ENCODE data around the gene RPS6KA4. TPM values are rescaled to one million over a fixed set of nuclear protein-coding genes. Genes with fewer than 3 reads are reported as not detected.

Gene RPS6KA4
- polyA plus RNA-seq, 1 of the 3 experiments (the other 2 are of a cell fraction), result 43.4 TPM

DNA sequence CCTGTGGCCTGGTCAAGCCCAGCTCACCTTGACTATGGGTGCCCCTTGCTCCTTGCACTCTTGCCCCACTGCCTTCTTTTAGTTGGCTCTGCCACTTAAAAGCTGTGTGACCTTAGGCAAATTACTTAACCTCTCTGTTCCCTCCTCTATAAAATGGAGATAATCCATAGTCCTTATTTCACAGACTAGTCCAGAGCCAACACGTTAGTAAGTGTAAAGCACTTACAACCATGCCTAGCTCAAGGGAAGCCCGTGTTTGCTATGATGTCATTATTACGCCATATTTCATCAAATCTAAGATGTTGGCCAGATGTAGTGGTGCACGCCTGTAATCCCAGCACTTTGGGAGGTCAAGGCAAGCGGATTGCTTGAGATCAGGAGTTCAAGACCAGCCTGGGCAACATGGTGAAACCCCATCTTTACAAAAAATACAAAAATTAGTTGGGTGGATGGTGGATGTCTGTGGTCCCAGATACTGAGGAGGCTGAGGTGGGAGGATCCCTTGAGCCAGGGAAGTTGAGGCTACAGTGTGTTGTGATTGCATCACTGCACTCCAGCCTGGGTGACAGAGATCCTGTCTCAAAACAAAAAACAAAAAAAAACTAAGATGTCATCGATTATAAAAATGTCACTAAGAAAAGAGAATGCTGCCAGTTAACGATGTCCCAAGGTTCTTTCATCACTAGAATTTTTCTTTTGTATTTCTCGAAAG is 21.3 kb upstream of the RPS6KA4 start:
- CTCF ChIA-PET, result interaction anchor here (0.7 to 1.4 kb wide), 3 partner anchors 15 to 34 kb away, joined by 3 read pairs; no protein-coding TSS in a partner anchor
- Histone ChIP-seq H3K9me3 (no peaks in the 10 kb centered on the region), H3K9me2 (no peaks in the 10 kb centered on the region), H4K20me1 (ENCODE audit: insufficient read depth) (no peaks in the 10 kb centered on the region), H3K4me2 (no peak overlapping the region), H3K27me3 (ENCODE audit: insufficient read depth) (no peaks in the 10 kb centered on the region), H3K36me3 (replicated peaks in 1 of 2; ENCODE audit: control insufficient read depth in 1 of 2, insufficient read depth in 2 of 2, low read length in 1 of 2) (no peaks in the 10 kb centered on the region), H3K9ac (no peak overlapping the region), H3K4me3 (ENCODE audit: low read depth in 2 of 2, low read length in 1 of 2) (no peak overlapping the region), H3K4me1 (ENCODE audit: control insufficient read depth in 1 of 2, insufficient read depth in 2 of 2, low read depth in 1 of 2, low read length in 1 of 2) (peaks cover 0 to 4% of the 10 kb centered on the region in 2 experiments; a peak in 1 of 4 replicates), H3K79me2 (ENCODE audit: insufficient read depth) (no peaks in the 10 kb centered on the region), H3K27ac (ENCODE audit: low read depth in 2 of 2, low read length in 1 of 2) (no peak overlapping the region), H2AFZ (ENCODE audit: low read depth) (no peak overlapping the region), H3F3A (replicated peaks; ENCODE audit: insufficient read depth) (peaks cover 5% of the 10 kb centered on the region)
- 58% methylated on average over 8 of the region's 8 CpGs for WGBS (ENCODE audit: low lambda C conversion rate)
- DNase-seq, result no peak
- TF ChIP-seq EP300 (IDR thresholded peaks at IDR 0.05; ENCODE audit: borderline replicate concordance in 1 of 2, low read depth in 1 of 2, low read length in 1 of 2) (no peak), CHD2 (IDR thresholded peaks at IDR 0.05; ENCODE audit: low read length, partially characterized antibody) (no peak), TCF12 (IDR thresholded peaks at IDR 0.05) (no peak), POLR2AphosphoS5 (IDR thresholded peaks at IDR 0.05; ENCODE audit: low read depth, low read length) (no peak), FOXJ3 (CRISPR knock-in tag; IDR thresholded peaks at IDR 0.05) (no peak), NFIC (IDR thresholded peaks at IDR 0.05; ENCODE audit: borderline replicate concordance) (no peak), FOXM1 (IDR thresholded peaks at IDR 0.05; ENCODE audit: low read depth) (no peak), RCOR1 (IDR thresholded peaks at IDR 0.05; ENCODE audit: low read length) (no peak), RAD21 (IDR thresholded peaks at IDR 0.05; ENCODE audit: low read length) (no peak), RFX5 (IDR thresholded peaks at IDR 0.05; ENCODE audit: low read length) (no peak), YY1 (IDR thresholded peaks at IDR 0.05; ENCODE audit: low read depth) (no peak), MEF2A (IDR thresholded peaks at IDR 0.05; ENCODE audit: borderline replicate concordance, low read depth) (no peak), GATA2 (CRISPR knock-in tag; IDR thresholded peaks at IDR 0.05) (no peak), FOSL2 (IDR thresholded peaks at IDR 0.05; ENCODE audit: borderline replicate concordance, low read depth) (no peak), MXI1 (IDR thresholded peaks at IDR 0.05; ENCODE audit: low read depth, low read length) (no peak), NRF1 (IDR thresholded peaks at IDR 0.05; ENCODE audit: low read depth, low read length) (no peak)
- TF ChIP-seq, protein P1, sequence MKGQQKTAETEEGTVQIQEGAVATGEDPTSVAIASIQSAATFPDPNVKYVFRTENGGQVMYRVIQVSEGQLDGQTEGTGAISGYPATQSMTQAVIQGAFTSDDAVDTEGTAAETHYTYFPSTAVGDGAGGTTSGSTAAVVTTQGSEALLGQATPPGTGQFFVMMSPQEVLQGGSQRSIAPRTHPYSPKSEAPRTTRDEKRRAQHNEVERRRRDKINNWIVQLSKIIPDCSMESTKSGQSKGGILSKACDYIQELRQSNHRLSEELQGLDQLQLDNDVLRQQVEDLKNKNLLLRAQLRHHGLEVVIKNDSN (IDR thresholded peaks at IDR 0.05; ENCODE audit: borderline replicate concordance, low read depth), result no peak
- TF ChIP-seq, protein P2, sequence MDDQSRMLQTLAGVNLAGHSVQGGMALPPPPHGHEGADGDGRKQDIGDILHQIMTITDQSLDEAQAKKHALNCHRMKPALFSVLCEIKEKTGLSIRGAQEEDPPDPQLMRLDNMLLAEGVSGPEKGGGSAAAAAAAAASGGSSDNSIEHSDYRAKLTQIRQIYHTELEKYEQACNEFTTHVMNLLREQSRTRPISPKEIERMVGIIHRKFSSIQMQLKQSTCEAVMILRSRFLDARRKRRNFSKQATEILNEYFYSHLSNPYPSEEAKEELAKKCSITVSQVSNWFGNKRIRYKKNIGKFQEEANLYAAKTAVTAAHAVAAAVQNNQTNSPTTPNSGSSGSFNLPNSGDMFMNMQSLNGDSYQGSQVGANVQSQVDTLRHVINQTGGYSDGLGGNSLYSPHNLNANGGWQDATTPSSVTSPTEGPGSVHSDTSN (IDR thresholded peaks at IDR 0.05), result no peak
- TF ChIP-seq, protein P3, sequence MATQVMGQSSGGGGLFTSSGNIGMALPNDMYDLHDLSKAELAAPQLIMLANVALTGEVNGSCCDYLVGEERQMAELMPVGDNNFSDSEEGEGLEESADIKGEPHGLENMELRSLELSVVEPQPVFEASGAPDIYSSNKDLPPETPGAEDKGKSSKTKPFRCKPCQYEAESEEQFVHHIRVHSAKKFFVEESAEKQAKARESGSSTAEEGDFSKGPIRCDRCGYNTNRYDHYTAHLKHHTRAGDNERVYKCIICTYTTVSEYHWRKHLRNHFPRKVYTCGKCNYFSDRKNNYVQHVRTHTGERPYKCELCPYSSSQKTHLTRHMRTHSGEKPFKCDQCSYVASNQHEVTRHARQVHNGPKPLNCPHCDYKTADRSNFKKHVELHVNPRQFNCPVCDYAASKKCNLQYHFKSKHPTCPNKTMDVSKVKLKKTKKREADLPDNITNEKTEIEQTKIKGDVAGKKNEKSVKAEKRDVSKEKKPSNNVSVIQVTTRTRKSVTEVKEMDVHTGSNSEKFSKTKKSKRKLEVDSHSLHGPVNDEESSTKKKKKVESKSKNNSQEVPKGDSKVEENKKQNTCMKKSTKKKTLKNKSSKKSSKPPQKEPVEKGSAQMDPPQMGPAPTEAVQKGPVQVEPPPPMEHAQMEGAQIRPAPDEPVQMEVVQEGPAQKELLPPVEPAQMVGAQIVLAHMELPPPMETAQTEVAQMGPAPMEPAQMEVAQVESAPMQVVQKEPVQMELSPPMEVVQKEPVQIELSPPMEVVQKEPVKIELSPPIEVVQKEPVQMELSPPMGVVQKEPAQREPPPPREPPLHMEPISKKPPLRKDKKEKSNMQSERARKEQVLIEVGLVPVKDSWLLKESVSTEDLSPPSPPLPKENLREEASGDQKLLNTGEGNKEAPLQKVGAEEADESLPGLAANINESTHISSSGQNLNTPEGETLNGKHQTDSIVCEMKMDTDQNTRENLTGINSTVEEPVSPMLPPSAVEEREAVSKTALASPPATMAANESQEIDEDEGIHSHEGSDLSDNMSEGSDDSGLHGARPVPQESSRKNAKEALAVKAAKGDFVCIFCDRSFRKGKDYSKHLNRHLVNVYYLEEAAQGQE (IDR thresholded peaks at IDR 0.05; ENCODE audit: low read depth, low read length), result no peak
- TF ChIP-seq, protein P4, sequence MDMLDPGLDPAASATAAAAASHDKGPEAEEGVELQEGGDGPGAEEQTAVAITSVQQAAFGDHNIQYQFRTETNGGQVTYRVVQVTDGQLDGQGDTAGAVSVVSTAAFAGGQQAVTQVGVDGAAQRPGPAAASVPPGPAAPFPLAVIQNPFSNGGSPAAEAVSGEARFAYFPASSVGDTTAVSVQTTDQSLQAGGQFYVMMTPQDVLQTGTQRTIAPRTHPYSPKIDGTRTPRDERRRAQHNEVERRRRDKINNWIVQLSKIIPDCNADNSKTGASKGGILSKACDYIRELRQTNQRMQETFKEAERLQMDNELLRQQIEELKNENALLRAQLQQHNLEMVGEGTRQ (IDR thresholded peaks at IDR 0.05; ENCODE audit: borderline replicate concordance, low read depth, low read length), result no peak
- POLR2A ChIA-PET, result no interaction called here

Measured in SK-N-SH (cell line).